Activated T-helper 9 cell treated with anti-CD3 and anti-CD28 coated beads, Interleukin-2, amount 50 U/mL, for 16 hours (primary cell): ENCODE measurements around the gene MYL10.
"Not testable (repeated sequence)": the region's sequence is repeated elsewhere in the genome, so short reads cannot be mapped to it uniquely, and the experiment has no call there.

ENCODE experiments used
- DNase-seq: peaks from one replicate; pipeline ENCODE4 v3.0.0-alpha.2; 2020; ENCODE audit warnings: low read depth

The MYL10 gene

GRCh38 chr7:101618916-101619315 is 10.2 kb downstream of the MYL10 start:
- no peak for DNase-seq

GRCh38 chr7:101618207-101618839 is 10.8 kb downstream of the MYL10 start:
- no peak for DNase-seq

GRCh38 chr7:101617451-101618206 is 11.5 kb downstream of the MYL10 start:
- DNase-seq = no peak

- no peak for DNase-seq
These were observed 13.7 kb downstream of the MYL10 start for GRCh38 chr7:101615446-101615845.

- no peak for DNase-seq
These were observed 14.2 kb downstream of the MYL10 start for GRCh38 chr7:101614939-101615302.

GRCh38 chr7:101614098-101614938 is 14.8 kb downstream of the MYL10 start:
- no peak for DNase-seq

- DNase-seq = no peak
These were observed 16.1 kb downstream of the MYL10 start for GRCh38 chr7:101612885-101613515.

- no peak for DNase-seq
These were observed 20.1 kb downstream of the MYL10 start for GRCh38 chr7:101608772-101609713.

- no peak for DNase-seq
These were observed 22.6 kb downstream of the MYL10 start for GRCh38 chr7:101606498-101606923.

GRCh38 chr7:101605611-101606497 is 23.2 kb downstream of the MYL10 start:
- DNase-seq = no peak

- DNase-seq = not testable (repeated sequence)
These were observed 24.2 kb downstream of the MYL10 start for GRCh38 chr7:101604934-101605332.

- no peak for DNase-seq
These were observed 24.7 kb downstream of the MYL10 start for GRCh38 chr7:101604331-101604933.

- peak; percentile 38 for DNase-seq
These were observed 26.4 kb downstream of the MYL10 start for GRCh38 chr7:101602484-101603241.

GRCh38 chr7:101602082-101602481 is 27.0 kb downstream of the MYL10 start:
- DNase-seq = no peak

GRCh38 chr7:101599787-101600186 is 29.3 kb downstream of the MYL10 start:
- no peak for DNase-seq

- no peak for DNase-seq
These were observed 29.9 kb downstream of the MYL10 start for GRCh38 chr7:101598986-101599771.

GRCh38 chr7:101598422-101598985 is 30.6 kb downstream of the MYL10 start:
- DNase-seq = no peak

- no peak for DNase-seq
These were observed 31.2 kb downstream of the MYL10 start for GRCh38 chr7:101597941-101598340.
